MCF 10A (cell line): ENCODE results near the gene SMARCC2. TPM values are rescaled to one million over a fixed set of nuclear protein-coding genes. Genes with fewer than 3 reads are reported as not detected.

Experiments used
- BruUV-seq: library from RNA; stranded (reverse); fragments of 400-500 nt; replicated peaks from 2 replicates; lab custom pipeline; 2021; lab: Mats Ljungman, UMichigan
- CTCF ChIA-PET: fragments of 300-600 bp; sonication (Branson Sonifier 250); formaldehyde crosslinking; extraction: SDS; loops from one replicate; lab custom pipeline; 2021; ENCODE audit warnings: antibody characterized with exemption, inconsistent platforms; lab: Yijun Ruan, JAX
- POLR2A ChIA-PET: fragments of 300-600, 350-650 bp; sonication (Branson Sonifier 250); formaldehyde crosslinking; extraction: SDS; loops from one replicate; lab custom pipeline; 2020; ENCODE audit warnings: antibody characterized with exemption, inconsistent platforms; lab: Yijun Ruan, JAX
- DNase-seq: peaks from one replicate; pipeline ENCODE4 v3.0.0-alpha.2; 2018; ENCODE audit not compliant: unreplicated experiment
- H3K27ac Mint-ChIP-seq: one replicate; pipeline ENCODE4 v1.8.0; 2022; ENCODE audit warnings: mild to moderate bottlenecking, low read depth, mixed read lengths; ENCODE audit not compliant: unreplicated experiment
- H3K27me3 Mint-ChIP-seq: one replicate; pipeline ENCODE4 v1.8.0; 2022; ENCODE audit warnings: mixed read lengths; ENCODE audit not compliant: insufficient read depth, unreplicated experiment
- H3K36me3 Mint-ChIP-seq: one replicate; pipeline ENCODE4 v1.8.0; 2022; ENCODE audit warnings: mild to moderate bottlenecking, moderate library complexity, mixed read lengths; ENCODE audit not compliant: insufficient read depth, unreplicated experiment
- H3K4me1 Mint-ChIP-seq: one replicate; pipeline ENCODE4 v1.8.0; 2022; ENCODE audit warnings: mixed read lengths; ENCODE audit not compliant: insufficient read depth, unreplicated experiment
- H3K4me3 Mint-ChIP-seq: one replicate; pipeline ENCODE4 v1.8.0; 2022; ENCODE audit warnings: mild to moderate bottlenecking, moderate library complexity, mixed read lengths; ENCODE audit not compliant: unreplicated experiment
- H3K9me3 Mint-ChIP-seq: one replicate; pipeline ENCODE4 v1.8.0; 2022; ENCODE audit warnings: mixed read lengths; ENCODE audit not compliant: unreplicated experiment
- intact Hi-C: fragments of 100-400 bp; cut with micrococcal nuclease; formaldehyde crosslinking; loops from 2 replicates; pipeline ENCODE4 v1.14.1; 2022
- total RNA-seq: library from RNA; stranded (reverse); gene quantifications from 2 replicates; pipeline ENCODE4 v1.2.3, GENCODE V29; 2022
- TF ChIP-seq, protein P1 (sequence below): fragments of 200-600 bp; IDR thresholded peaks from one replicate; pipeline ENCODE4 v1.8.0; 2022; ENCODE audit warnings: antibody characterized with exemption, mild to moderate bottlenecking; ENCODE audit not compliant: unreplicated experiment

SMARCC2 gene
- total RNA-seq, 1 experiment from 2014 or later = 52.1 TPM

DNA sequence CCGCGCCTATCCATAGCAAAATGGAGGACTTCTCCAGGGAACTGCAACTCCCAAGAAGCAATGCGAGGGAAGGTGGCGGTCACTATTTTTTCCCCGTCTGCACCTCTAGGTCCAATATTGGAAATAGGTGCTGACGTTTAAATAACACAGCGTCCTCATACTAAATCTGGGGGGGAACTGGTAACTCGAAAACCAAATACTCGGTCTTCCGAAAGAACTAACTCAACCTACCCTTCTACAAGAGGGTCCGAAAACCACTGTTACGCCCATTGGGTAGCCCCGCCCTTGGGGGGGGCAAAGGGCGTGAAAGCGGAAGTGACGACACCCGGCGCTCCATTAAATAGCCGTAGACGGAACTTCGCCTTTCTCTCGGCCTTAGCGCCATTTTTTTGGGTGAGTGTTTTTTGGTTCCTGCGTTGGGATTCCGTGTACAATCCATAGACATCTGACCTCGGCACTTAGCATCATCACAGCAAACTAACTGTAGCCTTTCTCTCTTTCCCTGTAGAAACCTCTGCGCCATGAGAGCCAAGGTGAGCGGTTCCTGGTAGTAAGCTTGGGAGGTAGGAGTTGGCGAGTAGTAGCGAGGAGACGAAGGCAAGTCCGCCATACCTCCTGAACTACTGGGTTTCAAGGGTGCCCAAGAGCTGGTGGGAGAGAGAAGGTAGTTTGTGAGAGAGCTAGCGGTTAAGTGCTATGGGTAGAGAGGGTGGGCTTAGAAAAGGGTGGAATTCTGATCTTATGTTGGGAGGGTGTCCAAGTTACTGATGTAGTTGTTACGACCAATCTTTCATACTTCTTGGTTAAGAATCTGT, 72.8 kb downstream of the SMARCC2 start, which contains the start of gene RPL41:
Gene RPL41, plus strand, starts transcription at position 367 of the 815 bp plus-strand sequence.
- Mint-ChIP-seq H3K27ac (peak within 1 kb of the TSS; percentile 100), H3K4me3 (peak within 1 kb of the TSS; percentile 95), H3K36me3 (peaks cover 59% of the 10 kb centered on the region), H3K4me1 (peaks cover 18% of the 10 kb centered on the region), H3K9me3 (no peaks in the 10 kb centered on the region), H3K27me3 (no peaks in the 10 kb centered on the region)
- BruUV-seq = no TSS peak
- intact Hi-C loops = loop anchor here (1.0 to 5.0 kb wide), 5 partner anchors 36 to 351 kb away; partner anchors contain the start of genes MYL6B, SPRYD4 and SUOX
- POLR2A ChIA-PET = interaction anchor here (0.6 to 6.7 kb wide), 34 partner anchors 10 to 971 kb away, joined by 3 to 249 read pairs (median 5); partner anchors contain the start of genes CNPY2, DNAJC14, ERBB3 and ESYT1
- CTCF ChIA-PET = interaction anchor here (0.7 to 3.8 kb wide), 10 partner anchors 8 to 152 kb away, joined by 3 to 57 read pairs (median 6); partner anchors contain the start of genes ANKRD52, PA2G4 and SMARCC2
- TF ChIP-seq, protein P1, sequence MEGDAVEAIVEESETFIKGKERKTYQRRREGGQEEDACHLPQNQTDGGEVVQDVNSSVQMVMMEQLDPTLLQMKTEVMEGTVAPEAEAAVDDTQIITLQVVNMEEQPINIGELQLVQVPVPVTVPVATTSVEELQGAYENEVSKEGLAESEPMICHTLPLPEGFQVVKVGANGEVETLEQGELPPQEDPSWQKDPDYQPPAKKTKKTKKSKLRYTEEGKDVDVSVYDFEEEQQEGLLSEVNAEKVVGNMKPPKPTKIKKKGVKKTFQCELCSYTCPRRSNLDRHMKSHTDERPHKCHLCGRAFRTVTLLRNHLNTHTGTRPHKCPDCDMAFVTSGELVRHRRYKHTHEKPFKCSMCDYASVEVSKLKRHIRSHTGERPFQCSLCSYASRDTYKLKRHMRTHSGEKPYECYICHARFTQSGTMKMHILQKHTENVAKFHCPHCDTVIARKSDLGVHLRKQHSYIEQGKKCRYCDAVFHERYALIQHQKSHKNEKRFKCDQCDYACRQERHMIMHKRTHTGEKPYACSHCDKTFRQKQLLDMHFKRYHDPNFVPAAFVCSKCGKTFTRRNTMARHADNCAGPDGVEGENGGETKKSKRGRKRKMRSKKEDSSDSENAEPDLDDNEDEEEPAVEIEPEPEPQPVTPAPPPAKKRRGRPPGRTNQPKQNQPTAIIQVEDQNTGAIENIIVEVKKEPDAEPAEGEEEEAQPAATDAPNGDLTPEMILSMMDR = no peak
- peak; percentile 96 for DNase-seq

DNA sequence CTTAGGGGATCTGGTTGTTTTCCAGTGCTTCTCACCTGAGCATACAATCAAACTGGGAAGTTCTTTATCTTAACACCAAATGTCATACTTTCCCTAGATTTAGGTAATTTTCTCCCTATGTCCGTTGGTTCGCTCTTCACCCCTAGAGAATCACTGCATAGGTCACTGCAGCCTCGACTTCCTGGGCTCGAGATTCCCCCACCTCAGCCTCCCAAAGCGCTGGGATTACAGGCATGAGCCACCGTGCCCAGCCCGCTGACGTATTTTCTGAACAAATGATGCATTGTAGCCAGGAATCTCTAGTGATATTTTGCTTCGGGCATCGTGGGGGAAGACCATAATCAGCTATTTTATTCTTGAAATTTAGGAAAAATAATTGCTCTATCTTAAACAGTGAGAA, 74.0 kb downstream of the SMARCC2 start:
- Mint-ChIP-seq H3K4me3 (peak overlapping the region; percentile 95), H3K27me3 (no peaks in the 10 kb centered on the region), H3K36me3 (peaks cover 71% of the 10 kb centered on the region), H3K9me3 (no peaks in the 10 kb centered on the region), H3K4me1 (peaks cover 24% of the 10 kb centered on the region), H3K27ac (peak overlapping the region; percentile 100)
- TF ChIP-seq, protein P1 = no peak
- intact Hi-C loops = loop anchor here (5.0 kb wide), 2 partner anchors 37 to 352 kb away; partner anchors contain the start of genes MYL6B and SPRYD4
- ChIA-PET CTCF (interaction anchor here (0.6 to 1.7 kb wide), 4 partner anchors 10 to 229 kb away, joined by 3 to 8 read pairs (median 6); no protein-coding TSS in a partner anchor), POLR2A (interaction anchor here (0.5 to 6.7 kb wide), 23 partner anchors 9 to 557 kb away, joined by 3 to 249 read pairs (median 4); partner anchors contain the start of genes DNAJC14, ERBB3, ESYT1 and MYL6)
- no TSS peak for BruUV-seq
- peak; percentile 33 for DNase-seq

DNA sequence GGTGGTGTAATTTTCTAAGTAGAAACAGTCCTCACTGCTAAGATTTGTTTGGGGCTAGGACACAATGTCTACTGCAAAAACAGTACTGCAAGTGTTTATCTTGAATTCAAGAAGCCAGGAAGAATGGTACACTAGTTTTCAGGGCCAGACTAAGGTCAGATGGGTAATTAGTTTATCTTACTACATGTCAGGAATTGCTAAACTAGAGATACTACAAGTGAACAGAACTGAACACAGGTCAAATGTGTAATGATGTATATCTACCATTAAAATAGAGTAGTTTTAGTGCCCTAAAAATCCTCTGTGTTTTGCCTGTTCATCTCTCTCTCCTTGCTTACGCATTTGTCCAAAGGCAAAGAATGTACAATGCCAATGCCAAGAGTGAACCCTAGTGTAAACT, 75.2 kb downstream of the SMARCC2 start:
- DNase-seq = no peak
- Mint-ChIP-seq H3K4me3 (no peak overlapping the region), H3K27ac (no peak overlapping the region), H3K9me3 (no peaks in the 10 kb centered on the region), H3K27me3 (no peaks in the 10 kb centered on the region), H3K36me3 (peaks cover 80% of the 10 kb centered on the region), H3K4me1 (peaks cover 17% of the 10 kb centered on the region)
- CTCF ChIA-PET = interaction anchor here (1.8 kb wide), 1 partner anchor 9 kb away, joined by 4 read pairs; the partner anchor contains the start of gene PA2G4
- TF ChIP-seq, protein P1 = no peak
- POLR2A ChIA-PET = interaction anchor here (1.6 to 6.0 kb wide), 2 partner anchors 13 to 14 kb away, joined by 7 to 165 read pairs; partner anchors contain the start of gene ESYT1
- intact Hi-C loops = no loop called here
- BruUV-seq = no TSS peak

Other genes starting within 250 kb of the SMARCC2 start
- gene PMEL, start 223.4 kb downstream of the SMARCC2 start, total RNA-seq = 0.59 TPM in 1 of 2 replicates, not detected in the other
- 17.9 and 23.8 TPM in 2 replicates for gene CDK2, start 222.7 kb downstream of the SMARCC2 start, total RNA-seq
- 67.4 and 96.1 TPM in 2 replicates for gene RAB5B, start 215.4 kb downstream of the SMARCC2 start, total RNA-seq
- gene SUOX, start 192.2 kb downstream of the SMARCC2 start, total RNA-seq = 6.3 and 7.9 TPM in 2 replicates
- gene IKZF4, start 168.4 kb downstream of the SMARCC2 start, total RNA-seq = 2.4 and 3.4 TPM in 2 replicates
- gene RPS26, start 147.6 kb downstream of the SMARCC2 start, total RNA-seq = 45.1 and 67.3 TPM in 2 replicates
- 1.1 and 3.7 TPM in 2 replicates for gene ERBB3, start 109.3 kb downstream of the SMARCC2 start, total RNA-seq
- gene PA2G4, start 84.9 kb downstream of the SMARCC2 start, total RNA-seq = 158 and 205 TPM in 2 replicates
- gene RPL41, start 72.8 kb downstream of the SMARCC2 start, total RNA-seq = 4,675 and 4,734 TPM in 2 replicates
- gene ZC3H10, start 71.2 kb downstream of the SMARCC2 start, total RNA-seq = 2.8 and 3.5 TPM in 2 replicates
- 111 and 123 TPM in 2 replicates for gene ESYT1, start 61.2 kb downstream of the SMARCC2 start, total RNA-seq
- gene MYL6B, start 36.9 kb downstream of the SMARCC2 start, total RNA-seq = 46.0 and 58.0 TPM in 2 replicates
- gene MYL6, start 31.1 kb downstream of the SMARCC2 start, total RNA-seq = 716 and 997 TPM in 2 replicates
- gene RNF41, start 32.4 kb upstream of the SMARCC2 start, total RNA-seq = 92.1 and 108 TPM in 2 replicates
- 53.3 and 56.2 TPM in 2 replicates for gene NABP2, start 34.9 kb upstream of the SMARCC2 start, total RNA-seq
- not detected in 2 replicates for gene SLC39A5, start 40.6 kb upstream of the SMARCC2 start, total RNA-seq
- 46.3 and 73.8 TPM in 2 replicates for gene ANKRD52, start 68.9 kb upstream of the SMARCC2 start, total RNA-seq
- 3.6 and 3.8 TPM in 2 replicates for gene COQ10A, start 77.5 kb upstream of the SMARCC2 start, total RNA-seq
- gene CS, start 110.8 kb upstream of the SMARCC2 start, total RNA-seq = 213 and 257 TPM in 2 replicates
- gene CNPY2, start 126.5 kb upstream of the SMARCC2 start, total RNA-seq = 169 and 210 TPM in 2 replicates
- 72.9 and 80.1 TPM in 2 replicates for gene PAN2, start 144.5 kb upstream of the SMARCC2 start, total RNA-seq
- gene IL23A, start 149.4 kb upstream of the SMARCC2 start, total RNA-seq = 0.61 and 1.7 TPM in 2 replicates
- gene STAT2, start 170.6 kb upstream of the SMARCC2 start, total RNA-seq = 61.2 and 101 TPM in 2 replicates
- gene APOF, start 173.4 kb upstream of the SMARCC2 start, total RNA-seq = not detected in 2 replicates